Activated CD4-positive, alpha-beta T cell treated with anti-CD3 and anti-CD28 coated beads, Interleukin-2, amount 50 U/mL, for 48 hours (primary cell): ENCODE data around the gene DDX21.
"Not testable (repeated sequence)": the region's sequence is repeated elsewhere in the genome, so short reads cannot be mapped to it uniquely, and the experiment has no call there.

ENCODE experiments used
- DNase-seq, 2 experiments: peaks; one replicate each; pipeline ENCODE4 v3.0.0-alpha.2; 2020

The DDX21 gene

GRCh38 chr10:68955832-68956532, at the start of gene DDX21:
TSS of gene DDX21 (plus strand) at chr10:68956170. CDS start at chr10:68956226, 56 bp downstream.
- DNase-seq = peak; percentile 87 to 91

- DNase-seq = no peak
Observed at GRCh38 chr10:68924593-68924992, 31.4 kb upstream of the DDX21 start.

GRCh38 chr10:68925489-68925888, 30.5 kb upstream of the DDX21 start:
- DNase-seq = no peak

- not testable (repeated sequence) for DNase-seq
Observed at GRCh38 chr10:68929157-68929556, 26.8 kb upstream of the DDX21 start.

GRCh38 chr10:68929888-68930287, 26.1 kb upstream of the DDX21 start:
- not testable (repeated sequence) for DNase-seq

- not testable (repeated sequence) for DNase-seq
Observed at GRCh38 chr10:68932860-68933259, 23.1 kb upstream of the DDX21 start.

GRCh38 chr10:68934994-68935393, 21.0 kb upstream of the DDX21 start:
- DNase-seq = no peak

- DNase-seq = no peak
Observed at GRCh38 chr10:68938117-68938516, 17.9 kb upstream of the DDX21 start.

GRCh38 chr10:68938884-68939283, 17.1 kb upstream of the DDX21 start:
- no peak for DNase-seq

- not testable (repeated sequence) for DNase-seq
Observed at GRCh38 chr10:68940917-68941316, 15.1 kb upstream of the DDX21 start.

GRCh38 chr10:68950598-68950997, 5.4 kb upstream of the DDX21 start:
- no peak for DNase-seq

- DNase-seq = no peak
Observed at GRCh38 chr10:68954904-68955303, 1.1 kb upstream of the DDX21 start.

- DNase-seq = peak; percentile 36 to 44
Observed at GRCh38 chr10:68955355-68955831, 577 bp upstream of the DDX21 start.

GRCh38 chr10:68957284-68957615, 1.3 kb downstream of the DDX21 start:
- no peak for DNase-seq

GRCh38 chr10:68957654-68958053, 1.7 kb downstream of the DDX21 start:
- no peak for DNase-seq

GRCh38 chr10:68959695-68960527, 3.9 kb downstream of the DDX21 start:
- DNase-seq = no peak

GRCh38 chr10:68963151-68963550, 7.2 kb downstream of the DDX21 start:
- DNase-seq = no peak

GRCh38 chr10:68973975-68974374, 18.0 kb downstream of the DDX21 start:
- DNase-seq = no peak

GRCh38 chr10:68975936-68976473, 20.0 kb downstream of the DDX21 start:
- not testable (repeated sequence) for DNase-seq

GRCh38 chr10:68979738-68980137, 23.8 kb downstream of the DDX21 start:
- not testable (repeated sequence) for DNase-seq

GRCh38 chr10:68981074-68981473, 25.1 kb downstream of the DDX21 start:
- no peak for DNase-seq

- DNase-seq = no peak
Observed at GRCh38 chr10:68982389-68982788, 26.4 kb downstream of the DDX21 start.

GRCh38 chr10:68987611-68988010, 31.6 kb downstream of the DDX21 start:
- no peak for DNase-seq
